ENCODE results near the gene ROBO2.

Gene ROBO2

DNA sequence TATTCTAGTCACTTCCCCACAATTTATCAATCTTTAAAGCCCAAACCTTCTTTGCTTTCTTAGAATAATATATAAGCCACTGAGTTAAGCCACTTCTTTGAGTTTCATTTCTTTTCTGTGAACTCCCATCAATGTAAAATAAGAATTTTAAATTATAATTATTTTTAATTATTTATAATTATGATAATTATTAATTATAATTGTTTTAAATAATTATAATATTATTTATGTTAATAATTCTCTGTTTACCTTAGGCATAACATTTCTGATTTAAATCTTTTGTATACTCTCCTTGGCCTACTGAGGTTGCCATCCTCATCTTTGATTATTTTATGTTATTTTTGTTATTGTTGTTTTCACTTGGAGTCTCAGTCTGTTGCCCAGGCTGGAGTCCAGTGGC lies 644.2 kb downstream of the ROBO2 start:
- H2AFZ ChIP-seq (ENCODE audit: low read depth) = no peak overlapping the region
- H3K27ac ChIP-seq = no peak overlapping the region
- H3K9ac ChIP-seq = no peak overlapping the region
- no peaks in the 10 kb centered on the region for H4K20me1 ChIP-seq (ENCODE audit: insufficient read depth)
- no peaks in the 10 kb centered on the region for H3K4me1 ChIP-seq (ENCODE audit: low read depth, poor library complexity, severe bottlenecking)
- H3K4me2 ChIP-seq = no peak overlapping the region
- TF ChIP-seq, protein P1, sequence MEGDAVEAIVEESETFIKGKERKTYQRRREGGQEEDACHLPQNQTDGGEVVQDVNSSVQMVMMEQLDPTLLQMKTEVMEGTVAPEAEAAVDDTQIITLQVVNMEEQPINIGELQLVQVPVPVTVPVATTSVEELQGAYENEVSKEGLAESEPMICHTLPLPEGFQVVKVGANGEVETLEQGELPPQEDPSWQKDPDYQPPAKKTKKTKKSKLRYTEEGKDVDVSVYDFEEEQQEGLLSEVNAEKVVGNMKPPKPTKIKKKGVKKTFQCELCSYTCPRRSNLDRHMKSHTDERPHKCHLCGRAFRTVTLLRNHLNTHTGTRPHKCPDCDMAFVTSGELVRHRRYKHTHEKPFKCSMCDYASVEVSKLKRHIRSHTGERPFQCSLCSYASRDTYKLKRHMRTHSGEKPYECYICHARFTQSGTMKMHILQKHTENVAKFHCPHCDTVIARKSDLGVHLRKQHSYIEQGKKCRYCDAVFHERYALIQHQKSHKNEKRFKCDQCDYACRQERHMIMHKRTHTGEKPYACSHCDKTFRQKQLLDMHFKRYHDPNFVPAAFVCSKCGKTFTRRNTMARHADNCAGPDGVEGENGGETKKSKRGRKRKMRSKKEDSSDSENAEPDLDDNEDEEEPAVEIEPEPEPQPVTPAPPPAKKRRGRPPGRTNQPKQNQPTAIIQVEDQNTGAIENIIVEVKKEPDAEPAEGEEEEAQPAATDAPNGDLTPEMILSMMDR (conservative IDR thresholded peaks at IDR 0.05; ENCODE audit: low read depth, low read length) = no peak
- H3K27me3 ChIP-seq (ENCODE audit: insufficient read depth, low read depth) = no peaks in the 10 kb centered on the region
- H3K79me2 ChIP-seq (ENCODE audit: insufficient read depth, low read depth) = no peaks in the 10 kb centered on the region
- no peaks in the 10 kb centered on the region for H3K36me3 ChIP-seq (ENCODE audit: insufficient read depth)
- H3K4me3 ChIP-seq (IDR thresholded peaks at IDR 0.05; ENCODE audit: insufficient read depth, low read depth, low read length) = no peak overlapping the region

DNA sequence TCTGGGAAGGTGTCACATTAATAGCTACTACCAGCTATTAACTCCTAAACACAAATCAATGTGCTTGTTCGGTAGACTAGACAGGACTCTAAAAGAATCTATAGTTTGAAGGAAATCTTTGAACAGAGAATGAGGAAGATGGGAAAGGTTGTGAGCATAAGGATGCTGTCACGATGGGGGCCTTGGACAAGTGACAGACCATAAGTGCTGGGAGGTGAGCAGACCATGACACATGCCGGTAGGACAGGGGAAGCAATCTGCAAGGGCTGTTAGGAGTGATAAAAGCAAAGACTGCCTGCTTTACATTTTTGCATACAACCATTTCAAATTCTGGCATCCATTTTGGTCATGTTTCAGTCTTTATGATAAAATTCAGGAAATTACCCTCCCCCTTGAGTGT lies 645.8 kb downstream of the ROBO2 start:
- H2AFZ ChIP-seq (ENCODE audit: low read depth) = no peak overlapping the region
- H3K27ac ChIP-seq = no peak overlapping the region
- H3K9ac ChIP-seq = no peak overlapping the region
- H3K79me2 ChIP-seq (ENCODE audit: insufficient read depth, low read depth) = no peaks in the 10 kb centered on the region
- TF ChIP-seq, protein P1 (conservative IDR thresholded peaks at IDR 0.05; ENCODE audit: low read depth, low read length) = no peak
- no peaks in the 10 kb centered on the region for H3K36me3 ChIP-seq (ENCODE audit: insufficient read depth)
- no peaks in the 10 kb centered on the region for H3K27me3 ChIP-seq (ENCODE audit: insufficient read depth, low read depth)
- no peaks in the 10 kb centered on the region for H4K20me1 ChIP-seq (ENCODE audit: insufficient read depth)
- H3K4me2 ChIP-seq = no peak overlapping the region
- no peaks in the 10 kb centered on the region for H3K4me1 ChIP-seq (ENCODE audit: low read depth, poor library complexity, severe bottlenecking)
- no peak overlapping the region for H3K4me3 ChIP-seq (IDR thresholded peaks at IDR 0.05; ENCODE audit: insufficient read depth, low read depth, low read length)

DNA sequence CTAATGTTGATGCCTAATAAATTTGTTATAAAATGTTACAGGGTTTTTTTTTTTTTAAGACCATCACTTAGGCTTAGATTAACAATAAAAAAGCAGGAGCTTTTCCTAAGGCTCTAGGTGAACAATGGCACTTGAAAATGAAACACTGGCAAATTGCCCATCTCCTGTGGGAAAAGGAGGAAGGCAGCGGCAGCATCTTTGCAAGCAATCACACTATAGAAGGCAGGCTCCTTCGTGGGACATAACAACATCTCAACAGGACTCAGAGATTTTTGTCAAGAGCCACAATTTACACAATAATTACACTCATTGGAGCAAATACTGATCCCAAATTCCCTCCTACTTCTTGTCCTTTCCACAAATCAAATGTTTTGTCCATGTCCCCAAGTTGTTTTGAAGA lies 646.7 kb downstream of the ROBO2 start:
- Histone ChIP-seq H3K4me1 (ENCODE audit: low read depth, poor library complexity, severe bottlenecking) (no peaks in the 10 kb centered on the region), H3K79me2 (ENCODE audit: insufficient read depth, low read depth) (no peaks in the 10 kb centered on the region), H3K9ac (no peak overlapping the region), H3K4me2 (no peak overlapping the region), H3K36me3 (ENCODE audit: insufficient read depth) (no peaks in the 10 kb centered on the region), H4K20me1 (ENCODE audit: insufficient read depth) (no peaks in the 10 kb centered on the region), H3K27ac (no peak overlapping the region), H3K27me3 (ENCODE audit: insufficient read depth, low read depth) (no peaks in the 10 kb centered on the region), H2AFZ (ENCODE audit: low read depth) (no peak overlapping the region), H3K4me3 (IDR thresholded peaks at IDR 0.05; ENCODE audit: insufficient read depth, low read depth, low read length) (no peak overlapping the region)
- TF ChIP-seq, protein P1 (conservative IDR thresholded peaks at IDR 0.05; ENCODE audit: low read depth, low read length) = no peak

DNA sequence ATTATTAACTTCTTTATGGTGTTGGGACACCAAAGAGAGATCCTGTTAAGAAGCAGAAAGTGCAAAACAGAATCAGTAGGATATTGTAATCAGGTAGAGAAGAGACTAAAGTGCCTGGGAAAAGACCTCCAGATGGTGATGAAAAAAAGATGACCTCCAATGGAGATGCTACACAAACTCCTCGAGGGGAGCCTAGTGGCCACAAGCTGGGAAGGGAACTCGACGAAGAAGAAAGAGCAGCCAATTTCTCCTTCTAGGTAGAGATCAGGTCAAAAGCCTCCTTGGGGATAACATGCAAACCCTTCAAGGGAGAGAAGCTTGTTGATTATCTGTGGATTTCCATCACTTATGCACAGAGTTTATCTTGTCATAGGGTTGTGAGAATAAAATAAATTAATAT lies 647.6 kb downstream of the ROBO2 start:
- H3K27me3 ChIP-seq (ENCODE audit: insufficient read depth, low read depth) = no peaks in the 10 kb centered on the region
- H3K4me2 ChIP-seq = no peak overlapping the region
- H3K36me3 ChIP-seq (ENCODE audit: insufficient read depth) = no peaks in the 10 kb centered on the region
- no peaks in the 10 kb centered on the region for H4K20me1 ChIP-seq (ENCODE audit: insufficient read depth)
- H3K4me1 ChIP-seq (ENCODE audit: low read depth, poor library complexity, severe bottlenecking) = no peaks in the 10 kb centered on the region
- H2AFZ ChIP-seq (ENCODE audit: low read depth) = no peak overlapping the region
- no peak overlapping the region for H3K9ac ChIP-seq
- H3K79me2 ChIP-seq (ENCODE audit: insufficient read depth, low read depth) = no peaks in the 10 kb centered on the region
- TF ChIP-seq, protein P1 (conservative IDR thresholded peaks at IDR 0.05; ENCODE audit: low read depth, low read length) = no peak
- no peak overlapping the region for H3K27ac ChIP-seq
- H3K4me3 ChIP-seq (IDR thresholded peaks at IDR 0.05; ENCODE audit: insufficient read depth, low read depth, low read length) = no peak overlapping the region
